ENCODE data around the gene BATF.

Gene BATF

DNA sequence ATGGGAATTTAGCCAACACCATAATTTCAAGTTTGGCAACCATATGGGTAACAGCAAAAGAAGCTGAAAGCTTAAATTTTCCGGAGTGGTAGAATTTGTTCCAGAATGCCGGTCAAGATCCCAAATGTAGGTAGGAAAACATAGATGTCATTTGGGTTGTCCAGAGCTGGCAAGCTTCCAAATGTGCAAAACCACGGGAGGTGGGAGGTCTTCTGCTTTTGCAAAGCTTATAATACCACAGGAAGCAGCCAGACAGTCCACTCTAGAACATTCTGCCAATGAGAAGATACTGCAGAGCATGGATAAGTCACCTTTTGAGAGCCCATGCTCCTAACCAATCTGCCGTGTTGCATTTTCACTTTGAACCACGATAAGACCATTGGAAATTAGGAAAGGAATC, 26.4 kb upstream of the BATF start:
- Histone ChIP-seq H3K4me3 (no peak overlapping the region), H3K36me3 (ENCODE audit: insufficient read depth, low read length) (no peaks in the 10 kb centered on the region), H3K27ac (no peak overlapping the region), H3K9me3 (ENCODE audit: low read depth, low read length) (no peaks in the 10 kb centered on the region), H3K9ac (ENCODE audit: insufficient read length) (no peak overlapping the region)
- TF ChIP-seq EZH2 (IDR thresholded peaks at IDR 0.05) (no peak), POLR2AphosphoS5 (IDR thresholded peaks at IDR 0.05; ENCODE audit: borderline replicate concordance, low read depth, low read length) (no peak), FOXP2 (optimal IDR thresholded peaks at IDR 0.05; ENCODE audit: control extremely low read depth, extremely low read length, insufficient read depth) (no peak)
- no peak for DNase-seq (ENCODE audit: low read depth, low spot score)

DNA sequence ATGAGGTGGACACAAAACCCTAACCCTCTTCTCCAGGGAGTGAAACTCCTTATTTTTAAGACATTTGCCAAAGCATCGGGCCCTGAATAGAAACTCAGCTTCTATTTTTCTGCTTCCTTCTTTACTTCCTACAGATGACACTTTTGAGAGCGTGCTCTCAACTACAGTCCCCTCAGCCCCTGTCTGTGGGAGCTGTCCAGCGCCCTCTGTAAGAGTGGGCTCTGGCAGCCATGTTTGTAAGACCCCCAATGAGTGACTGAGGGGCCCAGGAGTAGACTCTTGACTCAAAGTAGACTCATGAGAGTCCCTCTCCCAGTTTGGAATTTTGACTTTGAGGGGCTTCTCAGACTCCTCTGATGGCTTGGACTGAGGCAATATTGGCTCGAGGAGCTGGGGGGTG, 25.5 kb upstream of the BATF start:
- Histone ChIP-seq H3K9ac (ENCODE audit: insufficient read length) (no peak overlapping the region), H3K9me3 (ENCODE audit: low read depth, low read length) (no peaks in the 10 kb centered on the region), H3K36me3 (ENCODE audit: insufficient read depth, low read length) (no peaks in the 10 kb centered on the region), H3K4me3 (no peak overlapping the region), H3K27ac (no peak overlapping the region)
- no peak for DNase-seq (ENCODE audit: low read depth, low spot score)
- TF ChIP-seq POLR2AphosphoS5 (IDR thresholded peaks at IDR 0.05; ENCODE audit: borderline replicate concordance, low read depth, low read length) = no peak

DNA sequence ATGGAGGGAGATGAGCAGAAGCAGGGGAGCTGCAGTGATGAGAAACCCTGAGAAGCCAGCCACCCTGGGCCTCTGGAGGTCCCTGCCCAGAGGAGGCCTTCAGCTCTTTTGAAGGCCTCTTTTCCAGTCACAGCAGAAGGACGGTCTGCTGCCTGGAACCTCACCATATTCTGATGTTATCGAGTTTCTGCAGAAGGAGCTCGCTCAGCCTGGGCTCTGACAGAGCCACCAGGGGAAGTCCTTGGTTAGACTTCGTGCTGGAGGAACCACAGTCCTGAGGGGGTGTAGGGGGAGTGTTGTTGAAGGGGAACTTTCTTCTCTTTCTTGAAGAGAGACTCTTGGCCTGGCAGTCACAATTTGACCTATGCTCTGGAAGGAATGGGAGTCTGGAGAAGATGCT, 25.1 kb upstream of the BATF start:
- no peaks in the 10 kb centered on the region for H3K9me3 ChIP-seq (ENCODE audit: low read depth, low read length)
- no peak for DNase-seq (ENCODE audit: low read depth, low spot score)
- H3K9ac ChIP-seq (ENCODE audit: insufficient read length) = no peak overlapping the region
- H3K36me3 ChIP-seq (ENCODE audit: insufficient read depth, low read length) = no peaks in the 10 kb centered on the region
- H3K4me3 ChIP-seq = no peak overlapping the region
- H3K27ac ChIP-seq = no peak overlapping the region
- TF ChIP-seq EZH2 (IDR thresholded peaks at IDR 0.05) (no peak), POLR2AphosphoS5 (IDR thresholded peaks at IDR 0.05; ENCODE audit: borderline replicate concordance, low read depth, low read length) (no peak), FOXP2 (optimal IDR thresholded peaks at IDR 0.05; ENCODE audit: control extremely low read depth, extremely low read length, insufficient read depth) (no peak)

DNA sequence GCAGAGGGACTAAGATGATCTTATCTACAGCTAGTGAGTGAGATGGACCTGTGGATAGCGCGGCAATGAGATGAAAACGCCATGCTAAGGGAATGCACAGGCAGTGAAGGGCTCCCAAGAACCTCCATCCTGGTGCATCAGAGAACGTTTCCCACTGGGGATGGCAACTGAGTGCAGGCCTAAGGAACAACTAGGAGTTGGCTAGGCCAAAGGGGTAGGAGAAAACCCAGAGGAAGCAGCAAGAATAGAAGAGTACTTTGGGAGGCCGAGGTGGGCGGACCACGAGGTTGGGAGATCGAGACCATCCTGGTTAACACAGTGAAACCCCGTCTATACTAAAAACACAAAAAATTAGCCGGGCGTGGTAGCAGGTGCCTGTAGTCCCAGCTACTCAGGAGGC, 24.6 kb upstream of the BATF start:
- no peak overlapping the region for H3K9ac ChIP-seq (ENCODE audit: insufficient read length)

DNA sequence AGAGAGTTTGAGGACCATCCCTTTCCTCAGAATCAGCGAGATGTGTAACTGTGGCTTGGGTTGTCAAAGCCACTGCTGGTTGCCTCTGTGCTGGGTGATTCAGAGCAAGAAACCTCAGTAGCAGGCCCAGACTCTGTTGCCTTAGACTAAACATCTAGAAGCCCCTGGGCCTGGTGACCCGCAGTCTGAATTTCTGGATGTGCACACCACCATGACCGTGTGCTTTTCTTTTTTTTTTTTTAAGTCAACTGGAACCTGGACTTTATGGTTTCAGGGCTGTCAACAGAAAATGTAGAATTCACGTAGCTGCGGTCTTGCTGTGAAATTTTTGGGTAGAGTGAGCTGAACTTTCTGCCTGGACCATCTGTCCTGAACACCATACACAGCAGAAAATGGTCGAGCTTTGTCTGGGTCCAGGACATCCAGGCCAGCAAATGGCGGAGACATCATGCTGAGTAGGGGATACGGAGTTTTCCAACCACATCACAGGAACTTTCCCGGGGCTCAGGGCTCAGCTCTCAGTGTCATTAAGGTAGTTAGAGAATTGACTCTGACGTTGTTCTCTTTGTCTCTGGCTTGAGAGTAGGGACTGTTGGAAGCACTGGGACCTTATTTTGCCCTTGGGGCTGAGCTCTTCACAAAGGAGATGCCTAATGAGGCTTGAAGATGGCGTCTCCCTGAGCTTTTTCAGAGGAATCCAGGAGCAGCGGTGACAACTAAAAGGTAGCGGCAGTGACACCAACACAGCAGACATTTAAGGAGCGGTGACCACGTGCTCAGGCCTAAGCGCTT, 23.0 kb upstream of the BATF start:
- no peaks in the 10 kb centered on the region for H3K9me3 ChIP-seq (ENCODE audit: low read depth, low read length)
- no peak overlapping the region for H3K9ac ChIP-seq (ENCODE audit: insufficient read length)
- no peak overlapping the region for H3K27ac ChIP-seq
- H3K4me3 ChIP-seq = no peak overlapping the region
- no peaks in the 10 kb centered on the region for H3K36me3 ChIP-seq (ENCODE audit: insufficient read depth, low read length)
- TF ChIP-seq EZH2 (IDR thresholded peaks at IDR 0.05) (no peak), POLR2AphosphoS5 (IDR thresholded peaks at IDR 0.05; ENCODE audit: borderline replicate concordance, low read depth, low read length) (no peak), FOXP2 (optimal IDR thresholded peaks at IDR 0.05; ENCODE audit: control extremely low read depth, extremely low read length, insufficient read depth) (no peak)
- DNase-seq (ENCODE audit: low read depth, low spot score) = no peak

More for the DNA sequence above, 24.6 kb upstream of the BATF start:
- TF ChIP-seq EZH2 (IDR thresholded peaks at IDR 0.05) (no peak), FOXP2 (optimal IDR thresholded peaks at IDR 0.05; ENCODE audit: control extremely low read depth, extremely low read length, insufficient read depth) (no peak), POLR2AphosphoS5 (IDR thresholded peaks at IDR 0.05; ENCODE audit: borderline replicate concordance, low read depth, low read length) (no peak)
- H3K4me3 ChIP-seq = no peak overlapping the region
- H3K9me3 ChIP-seq (ENCODE audit: low read depth, low read length) = no peaks in the 10 kb centered on the region
- no peak for DNase-seq (ENCODE audit: low read depth, low spot score)
- H3K36me3 ChIP-seq (ENCODE audit: insufficient read depth, low read length) = no peaks in the 10 kb centered on the region
- no peak overlapping the region for H3K27ac ChIP-seq

DNA sequence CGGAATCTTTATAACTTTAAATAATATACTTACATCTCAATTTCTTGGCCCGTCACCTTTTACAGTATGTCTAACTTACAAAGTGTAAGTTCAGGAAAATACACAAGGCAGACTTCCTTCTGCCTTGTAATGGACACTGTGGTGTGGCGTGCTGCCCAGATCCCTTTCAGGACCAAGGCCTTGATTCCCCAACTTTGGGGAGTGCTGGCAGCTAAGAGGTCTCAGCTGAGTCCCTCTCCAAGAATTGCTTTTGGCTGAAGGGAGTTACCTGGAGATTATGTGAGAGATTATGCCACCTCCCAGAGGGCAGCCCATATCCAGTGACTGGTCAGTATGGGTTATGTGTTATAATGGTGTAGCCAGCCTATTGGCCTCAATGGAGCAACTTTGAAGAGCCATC, 21.2 kb upstream of the BATF start:
- Histone ChIP-seq H3K9me3 (ENCODE audit: low read depth, low read length) (no peaks in the 10 kb centered on the region), H3K9ac (ENCODE audit: insufficient read length) (no peak overlapping the region), H3K27ac (no peak overlapping the region), H3K36me3 (ENCODE audit: insufficient read depth, low read length) (no peaks in the 10 kb centered on the region), H3K4me3 (no peak overlapping the region)
- TF ChIP-seq EZH2 (IDR thresholded peaks at IDR 0.05) (no peak), POLR2AphosphoS5 (IDR thresholded peaks at IDR 0.05; ENCODE audit: borderline replicate concordance, low read depth, low read length) (no peak), FOXP2 (optimal IDR thresholded peaks at IDR 0.05; ENCODE audit: control extremely low read depth, extremely low read length, insufficient read depth) (no peak)
- no peak for DNase-seq (ENCODE audit: low read depth, low spot score)

DNA sequence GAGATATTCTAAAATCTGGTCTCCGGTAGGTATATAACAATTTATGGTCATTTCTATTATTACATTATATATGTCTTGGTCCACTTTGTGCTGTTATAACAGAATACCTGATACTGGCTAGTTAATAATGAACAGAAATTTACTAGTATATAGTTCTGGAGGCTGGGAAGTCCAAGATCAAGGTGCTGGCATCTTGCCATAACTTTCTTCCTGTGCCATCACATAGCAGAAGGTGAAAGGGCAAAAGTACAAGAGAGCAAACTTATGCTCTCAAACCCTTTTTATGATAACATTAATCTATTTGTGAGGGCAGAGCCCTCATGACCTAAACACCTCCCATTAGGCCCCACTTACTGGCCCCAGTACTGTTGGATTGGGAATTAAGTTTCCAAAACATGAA, 17.9 kb upstream of the BATF start:
- no peaks in the 10 kb centered on the region for H3K9me3 ChIP-seq (ENCODE audit: low read depth, low read length)
- H3K9ac ChIP-seq (ENCODE audit: insufficient read length) = no peak overlapping the region
- no peaks in the 10 kb centered on the region for H3K36me3 ChIP-seq (ENCODE audit: insufficient read depth, low read length)
- no peak overlapping the region for H3K4me3 ChIP-seq
- no peak for DNase-seq (ENCODE audit: low read depth, low spot score)
- no peak overlapping the region for H3K27ac ChIP-seq
- no peak for TF ChIP-seq FOXP2 (optimal IDR thresholded peaks at IDR 0.05; ENCODE audit: control extremely low read depth, extremely low read length, insufficient read depth)
- TF ChIP-seq POLR2AphosphoS5 (IDR thresholded peaks at IDR 0.05; ENCODE audit: borderline replicate concordance, low read depth, low read length) = no peak
- TF ChIP-seq EZH2 (IDR thresholded peaks at IDR 0.05) = no peak

DNA sequence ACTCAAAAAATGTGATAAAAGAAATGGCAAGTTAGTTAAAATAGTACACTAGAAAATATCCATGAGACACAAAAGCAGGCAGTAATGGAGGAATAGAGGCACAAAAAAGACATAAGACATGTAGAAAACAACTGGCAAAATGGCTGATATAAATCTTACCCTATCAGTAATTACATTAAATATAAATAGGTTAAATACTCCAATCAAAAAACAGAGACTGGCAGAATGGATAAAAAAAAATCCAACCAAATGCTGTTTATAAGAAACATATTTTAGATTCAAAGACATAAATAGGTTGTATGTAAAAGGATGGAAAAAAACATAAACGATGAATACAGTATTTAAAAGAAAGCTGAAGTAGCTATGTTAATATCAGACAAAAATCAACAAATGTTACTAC, 15.3 kb upstream of the BATF start:
- no peak for TF ChIP-seq POLR2AphosphoS5 (IDR thresholded peaks at IDR 0.05; ENCODE audit: borderline replicate concordance, low read depth, low read length)
- no peak for TF ChIP-seq EZH2 (IDR thresholded peaks at IDR 0.05)
- no peak for TF ChIP-seq FOXP2 (optimal IDR thresholded peaks at IDR 0.05; ENCODE audit: control extremely low read depth, extremely low read length, insufficient read depth)
- no peak for DNase-seq (ENCODE audit: low read depth, low spot score)
- H3K27ac ChIP-seq = no peak overlapping the region

DNA sequence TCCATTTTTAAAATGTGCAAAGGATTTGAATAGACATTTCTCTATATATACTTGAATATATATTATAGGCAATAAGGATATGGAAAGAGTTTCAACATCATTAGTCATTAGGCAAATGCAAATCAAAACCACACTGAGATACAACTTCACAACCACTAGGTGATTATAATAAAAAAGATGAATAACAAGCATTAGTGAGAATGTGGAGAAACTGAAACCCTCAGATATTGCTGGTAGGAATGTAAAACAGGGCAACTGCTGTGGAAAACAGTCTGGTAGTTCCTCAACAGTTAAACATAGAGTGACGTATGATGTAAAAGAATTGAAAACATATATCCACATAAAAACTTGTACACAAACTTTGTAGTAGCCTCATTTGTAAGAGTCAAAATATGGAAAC, 11.7 kb upstream of the BATF start:
- DNase-seq (ENCODE audit: low read depth, low spot score) = no peak
- TF ChIP-seq FOXP2 (optimal IDR thresholded peaks at IDR 0.05; ENCODE audit: control extremely low read depth, extremely low read length, insufficient read depth) (no peak), EZH2 (IDR thresholded peaks at IDR 0.05) (no peak), POLR2AphosphoS5 (IDR thresholded peaks at IDR 0.05; ENCODE audit: borderline replicate concordance, low read depth, low read length) (no peak)
- no peaks in the 10 kb centered on the region for H3K9me3 ChIP-seq (ENCODE audit: low read depth, low read length)
- no peaks in the 10 kb centered on the region for H3K36me3 ChIP-seq (ENCODE audit: insufficient read depth, low read length)
- no peak overlapping the region for H3K27ac ChIP-seq
- no peak overlapping the region for H3K9ac ChIP-seq (ENCODE audit: insufficient read length)
- no peak overlapping the region for H3K4me3 ChIP-seq

More for the DNA sequence above, 15.3 kb upstream of the BATF start:
- no peak overlapping the region for H3K9ac ChIP-seq (ENCODE audit: insufficient read length)
- H3K9me3 ChIP-seq (ENCODE audit: low read depth, low read length) = no peaks in the 10 kb centered on the region
- H3K36me3 ChIP-seq (ENCODE audit: insufficient read depth, low read length) = no peaks in the 10 kb centered on the region
- H3K4me3 ChIP-seq = no peak overlapping the region

All from SK-N-MC (cell line).